HG02885 (cell line): ENCODE results near the gene CCR4.
"Not testable (repeated sequence)": the region's sequence is repeated elsewhere in the genome, so short reads cannot be mapped to it uniquely, and the experiment has no call there.

Source experiments
- ATAC-seq: cut with Tn5 transposase; IDR thresholded peaks from one replicate; pipeline ENCODE4 v1.9.1; 2021; ENCODE audit warnings: mild to moderate bottlenecking; ENCODE audit not compliant: unreplicated experiment, poor library complexity

CCR4 gene

DNA sequence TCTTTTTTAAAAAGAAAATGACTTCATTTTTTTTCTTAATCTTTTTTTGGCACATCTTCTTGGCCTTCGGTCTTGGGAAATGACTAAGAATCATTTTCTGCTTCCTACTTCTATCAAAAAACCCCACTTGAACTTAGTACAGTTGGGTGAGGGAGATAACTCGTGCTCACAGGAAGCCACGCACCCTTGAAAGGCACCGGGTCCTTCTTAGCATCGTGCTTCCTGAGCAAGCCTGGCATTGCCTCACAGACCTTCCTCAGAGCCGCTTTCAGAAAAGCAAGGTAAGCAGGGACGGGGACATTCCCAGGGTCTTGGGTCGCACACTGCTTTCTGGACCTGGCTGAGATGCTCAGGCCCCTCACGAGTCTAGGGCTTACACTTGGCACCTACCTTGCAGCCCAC is at the start of gene CCR4:
CCR4 (plus strand) TSS at position 235 of the 402 bp plus-strand sequence. CDS start 1,779 bp downstream, outside the sequence.
- ATAC-seq = no peak

DNA sequence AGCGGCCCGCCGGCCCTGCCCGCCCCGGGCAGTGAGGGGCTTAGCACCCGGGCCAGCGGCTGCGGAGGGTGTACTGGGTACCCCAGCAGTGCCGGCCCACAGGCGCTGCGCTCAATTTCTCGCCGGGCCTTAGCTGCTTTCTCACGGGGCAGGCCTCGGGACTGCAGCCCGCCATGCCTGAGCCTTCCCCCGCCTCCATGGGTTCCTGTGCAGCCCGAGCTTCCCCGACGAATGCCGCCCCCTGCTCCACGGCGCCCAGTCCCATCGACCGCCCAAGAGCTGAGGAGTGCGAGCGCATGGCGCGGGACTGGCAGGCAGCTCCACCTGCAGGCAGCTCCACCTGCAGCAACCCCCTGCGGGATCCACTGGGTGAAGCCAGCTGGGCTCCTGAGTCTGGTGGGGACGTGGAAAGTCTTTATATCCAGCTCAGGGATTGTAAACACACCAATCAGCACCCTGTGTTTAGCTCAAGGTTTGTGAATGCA is 48.5 kb upstream of the CCR4 start:
- peak; percentile 57 for ATAC-seq

DNA sequence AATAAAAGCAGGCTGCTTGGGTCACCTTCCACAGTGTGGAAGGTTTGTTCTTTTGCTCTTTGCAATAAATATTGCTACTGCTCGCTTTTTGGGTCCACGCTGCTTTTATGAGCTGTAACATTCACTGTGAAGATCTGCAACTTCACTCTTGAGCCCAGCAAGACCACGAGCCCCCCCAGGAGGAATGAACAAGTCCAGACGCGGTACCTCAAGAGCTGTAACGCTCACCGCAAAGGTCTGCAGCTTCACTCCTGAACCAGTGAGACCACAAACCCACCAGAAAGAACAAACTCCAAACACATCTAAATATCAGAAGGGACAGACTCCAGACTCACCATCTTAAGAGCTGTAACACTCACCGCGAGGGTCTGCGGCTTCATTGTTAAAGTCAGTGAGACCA is 47.5 kb upstream of the CCR4 start:
- no peak for ATAC-seq

DNA sequence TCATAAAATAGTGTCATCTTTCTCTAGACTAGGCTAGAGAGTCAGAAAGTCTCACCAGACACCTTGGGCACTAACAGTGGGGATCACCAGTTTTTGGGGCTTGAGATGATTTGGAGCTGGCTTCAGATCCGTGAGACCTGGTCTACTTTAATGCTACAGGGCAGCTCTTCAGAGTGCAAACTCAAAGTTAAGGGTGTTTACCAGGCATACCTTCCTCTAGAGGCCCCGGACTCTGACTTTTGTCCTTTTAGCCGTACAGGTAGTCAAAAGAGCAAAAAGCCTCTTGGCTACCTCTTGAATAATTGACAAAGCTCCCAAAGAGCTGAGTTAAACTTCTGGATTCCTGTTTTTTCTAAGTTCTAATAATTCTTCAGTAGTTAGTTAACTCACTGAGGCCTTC is 41.4 kb upstream of the CCR4 start:
- ATAC-seq = no peak

DNA sequence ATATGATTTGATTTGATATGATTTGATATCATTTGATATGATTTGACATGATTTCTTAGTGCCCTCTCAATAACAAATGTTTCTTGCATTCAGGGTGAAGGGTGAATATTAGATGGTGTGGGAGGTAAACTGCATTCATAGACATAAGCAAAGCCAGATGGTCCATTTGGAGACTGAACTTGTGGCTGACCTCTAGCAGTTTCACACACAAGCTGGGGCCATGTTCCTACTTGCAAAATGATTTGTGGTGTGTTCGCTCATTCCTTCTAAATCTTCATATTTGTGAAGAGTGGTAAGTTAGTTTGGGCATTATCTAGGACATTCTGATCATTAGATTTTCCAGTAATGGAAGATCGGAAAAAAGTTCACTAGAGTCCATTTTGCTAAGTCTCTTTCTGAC is 40.5 kb upstream of the CCR4 start:
- no peak for ATAC-seq

DNA sequence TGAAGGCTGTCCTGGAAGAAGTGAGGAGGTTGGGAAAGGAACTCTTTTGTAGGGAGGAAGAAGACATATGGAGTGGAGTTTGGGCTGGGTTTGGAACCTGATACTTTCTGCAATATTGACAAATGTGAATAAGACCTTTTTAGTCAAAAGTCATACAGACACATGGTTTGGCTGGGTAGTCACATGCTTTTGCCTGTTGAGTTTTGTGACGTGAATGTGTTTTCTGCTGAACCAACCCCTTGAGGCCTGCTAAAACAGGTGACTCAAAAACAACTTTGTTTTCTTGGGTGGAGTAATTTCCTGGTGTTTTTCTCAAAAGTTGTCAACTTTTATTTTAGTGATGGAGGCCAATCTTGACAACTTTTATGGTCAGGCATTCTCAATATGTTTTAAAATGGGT is 39.4 kb upstream of the CCR4 start:
- ATAC-seq = no peak

DNA sequence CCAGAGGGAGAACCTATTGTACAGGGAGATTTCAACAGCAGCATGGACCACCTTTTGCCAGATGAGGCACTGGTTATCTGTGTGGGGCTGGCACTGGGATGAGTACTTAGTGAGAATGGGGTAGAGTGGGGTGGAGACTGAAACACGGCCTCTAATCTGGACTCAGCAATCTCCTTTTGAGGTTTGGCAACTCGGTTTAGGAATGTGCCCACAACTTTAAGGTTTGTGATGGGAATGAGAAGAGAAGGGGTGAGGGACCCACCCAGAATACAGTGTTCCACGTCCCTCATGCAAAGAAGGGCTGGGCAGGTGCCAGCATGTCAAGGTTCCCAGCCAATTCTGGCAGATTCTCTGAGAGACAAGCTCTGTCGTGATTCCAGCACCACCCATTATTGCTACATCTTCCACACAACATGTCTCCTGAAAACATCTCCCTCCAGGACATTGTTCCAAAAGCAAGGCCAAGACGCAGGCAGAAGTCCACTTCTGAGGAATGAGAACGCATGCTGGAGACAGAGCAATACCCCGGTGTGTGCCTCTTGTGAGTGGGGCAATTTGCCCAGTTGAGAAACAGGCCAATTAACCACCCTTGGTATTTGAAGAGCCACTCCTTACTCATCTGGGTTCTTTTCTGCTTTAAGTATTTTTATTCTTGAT is 37.5 kb upstream of the CCR4 start:
- no peak for ATAC-seq

DNA sequence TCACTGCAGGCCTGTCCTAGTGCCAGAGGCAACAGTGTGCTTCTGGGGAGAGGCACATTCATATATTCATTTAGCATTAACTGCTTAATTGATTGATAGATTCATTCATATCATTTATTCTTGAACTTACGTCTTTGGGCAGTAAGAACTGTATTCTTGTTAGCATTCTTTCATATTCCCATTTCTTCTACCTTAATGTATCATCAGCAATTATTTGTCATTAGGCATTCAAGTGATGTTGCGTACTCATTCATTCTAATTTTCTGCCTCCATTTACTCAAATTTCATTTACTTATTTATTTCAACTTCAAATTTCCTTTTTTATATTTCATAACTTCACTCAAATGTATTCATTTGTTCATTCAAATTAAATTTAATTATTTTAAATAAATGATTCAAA is 31.5 kb upstream of the CCR4 start:
- ATAC-seq = no peak

DNA sequence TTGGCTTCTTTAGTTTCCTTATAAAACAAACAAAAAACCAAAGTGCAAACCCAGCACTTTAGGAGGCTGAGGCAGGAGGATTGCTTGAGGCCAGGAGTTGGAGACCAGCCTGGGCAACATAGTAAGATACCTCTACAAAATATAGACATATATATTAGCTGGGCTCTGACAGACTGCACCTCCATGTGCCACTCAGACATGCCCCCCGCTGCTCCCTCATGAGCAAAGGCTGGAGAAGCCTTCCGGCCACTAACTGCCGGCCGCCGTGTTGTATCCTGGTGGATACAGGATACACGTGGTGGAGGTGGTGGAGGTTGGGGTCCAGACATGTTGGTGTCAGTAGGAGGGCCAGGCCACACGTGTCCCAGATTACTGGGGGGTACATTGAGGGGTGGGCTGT is 29.4 kb upstream of the CCR4 start:
- no peak for ATAC-seq

DNA sequence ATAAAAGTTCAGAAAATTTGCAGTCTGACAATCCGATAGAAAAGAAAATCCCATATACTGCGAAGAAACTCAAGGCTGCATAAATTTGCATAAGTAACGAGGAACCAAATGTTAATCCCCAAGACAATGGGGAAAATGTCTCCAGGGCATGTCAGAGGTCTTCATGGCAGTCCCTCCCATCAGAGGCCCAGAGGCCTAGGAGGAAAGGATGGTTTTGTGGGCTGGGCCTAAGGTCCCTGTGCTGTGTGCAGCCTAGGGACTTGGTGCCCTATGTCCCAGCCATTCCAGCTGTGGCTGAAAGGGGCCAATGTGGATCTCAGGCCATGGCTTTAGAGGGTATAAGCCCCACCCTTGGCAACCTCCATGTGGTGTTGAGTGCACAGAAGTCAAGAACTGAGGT is 21.3 kb upstream of the CCR4 start:
- no peak for ATAC-seq

DNA sequence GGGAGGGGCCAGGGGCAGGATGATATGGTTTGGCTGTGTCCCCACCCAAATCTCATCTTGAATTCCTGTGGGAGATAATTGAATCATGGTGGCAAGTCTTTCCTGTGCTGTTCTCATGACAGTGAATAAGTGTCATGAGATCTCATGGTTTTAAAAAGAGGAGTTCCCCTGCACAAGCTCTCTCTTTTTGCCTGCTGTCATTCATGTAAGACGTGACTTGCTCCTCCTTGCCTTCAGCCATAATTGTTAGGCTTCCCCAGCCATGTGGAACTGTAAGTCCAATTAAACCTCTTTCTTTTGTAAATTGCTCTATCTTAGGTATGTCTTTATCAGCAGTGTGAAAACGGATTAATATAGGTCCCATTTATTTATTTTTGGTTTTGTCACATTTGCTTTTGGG is 20.2 kb upstream of the CCR4 start:
- not testable (repeated sequence) for ATAC-seq

DNA sequence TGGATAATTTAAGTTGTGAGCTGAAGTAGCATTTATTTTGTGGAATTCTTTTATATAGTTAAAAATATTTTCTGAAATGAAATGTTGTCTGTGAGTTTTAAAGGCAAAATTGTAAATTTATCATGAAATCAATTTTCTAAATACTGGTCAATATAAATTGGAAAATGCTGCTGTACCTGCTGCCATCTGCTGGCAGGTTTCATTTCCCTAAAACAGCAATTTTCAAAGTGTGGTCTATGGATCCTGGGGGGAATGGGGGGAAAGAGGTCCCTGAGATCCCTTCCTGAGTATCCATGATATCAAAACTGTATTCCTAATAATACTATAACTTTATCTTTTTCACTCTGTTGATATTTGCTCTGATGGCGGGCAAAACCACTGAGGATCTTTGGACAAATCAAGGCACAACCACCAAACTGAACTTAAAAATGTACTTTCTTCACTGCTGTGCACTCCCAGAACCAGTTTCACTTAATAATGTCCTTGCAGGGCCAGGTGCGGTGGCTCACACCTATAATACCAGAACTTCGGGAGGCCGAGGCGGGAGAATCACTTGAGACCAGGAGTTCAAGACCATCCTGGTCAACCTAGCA is 17.2 kb upstream of the CCR4 start:
- no peak for ATAC-seq

DNA sequence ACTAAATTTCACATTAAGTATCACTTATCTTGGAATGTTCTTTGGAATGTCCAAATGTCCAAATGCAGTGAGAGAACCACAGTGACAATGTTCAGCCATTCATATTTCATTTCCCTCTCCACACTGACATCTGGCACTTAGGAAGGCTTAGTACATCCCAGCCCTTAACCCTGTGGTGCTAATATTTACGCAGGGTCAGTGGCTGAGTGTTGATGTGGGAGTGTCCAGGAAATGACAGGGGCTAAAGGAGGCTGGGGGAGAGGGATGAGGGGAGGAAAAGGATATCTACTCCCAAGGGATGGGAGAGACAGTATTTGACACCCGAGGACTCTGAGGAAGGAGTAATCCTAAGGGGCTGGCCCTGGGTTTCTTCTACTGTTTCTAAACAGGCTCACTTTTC is 14.1 kb upstream of the CCR4 start:
- no peak for ATAC-seq

DNA sequence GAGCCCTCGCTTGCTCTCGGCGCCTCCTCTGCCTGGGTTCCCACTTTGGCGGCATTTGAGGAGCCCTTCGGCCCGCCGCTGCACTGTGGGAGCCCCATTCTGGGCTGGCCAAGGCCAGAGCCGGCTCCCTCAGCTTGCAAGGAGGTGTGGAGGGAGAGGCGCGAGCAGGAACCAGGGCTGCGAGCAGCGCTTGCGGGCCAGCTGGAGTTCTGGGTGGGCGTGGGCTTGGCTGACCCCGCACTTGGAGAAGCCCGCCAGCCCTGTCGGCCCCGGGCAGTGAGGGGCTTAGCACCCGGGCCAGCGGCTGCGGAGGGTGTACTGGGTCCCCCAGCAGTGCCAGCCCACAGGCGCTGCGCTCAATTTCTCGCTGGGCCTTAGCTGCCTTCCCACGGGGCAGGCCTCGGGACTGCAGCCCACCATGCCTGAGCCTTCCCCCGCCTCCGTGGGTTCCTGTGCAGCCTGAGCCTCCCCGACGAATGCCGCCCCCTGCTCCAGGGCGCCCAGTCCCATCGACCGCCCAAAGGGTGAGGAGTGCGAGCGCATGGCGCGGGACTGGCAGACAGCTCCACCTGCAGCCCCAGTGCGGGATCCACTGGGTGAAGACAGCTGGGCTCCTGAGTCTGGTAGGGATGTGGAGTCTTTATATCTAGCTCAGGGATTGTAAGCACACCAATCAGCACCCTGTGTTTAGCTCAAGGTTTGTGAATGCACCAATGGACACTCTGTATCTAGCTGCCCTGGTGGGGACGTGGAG is 11.7 kb upstream of the CCR4 start:
- ATAC-seq = not testable (repeated sequence)

DNA sequence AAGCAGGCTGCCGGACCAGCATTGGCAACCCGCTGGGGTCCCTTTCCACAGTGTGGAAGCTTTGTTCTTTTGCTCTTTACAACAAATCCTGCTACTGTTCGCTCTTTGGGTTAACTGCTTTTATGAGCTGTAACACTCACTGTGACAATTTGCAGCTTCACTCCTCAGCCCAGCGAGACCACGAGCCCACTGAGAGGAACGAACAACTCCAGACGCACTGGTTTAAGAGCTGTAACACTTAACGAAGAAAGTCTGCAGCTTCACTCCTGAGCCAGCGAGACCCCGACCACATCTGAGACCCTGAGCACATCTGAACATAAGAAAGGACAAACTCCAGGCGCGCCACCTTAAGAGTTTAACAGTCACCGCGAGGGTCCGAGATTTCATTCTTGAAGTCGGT is 10.7 kb upstream of the CCR4 start:
- no peak for ATAC-seq

DNA sequence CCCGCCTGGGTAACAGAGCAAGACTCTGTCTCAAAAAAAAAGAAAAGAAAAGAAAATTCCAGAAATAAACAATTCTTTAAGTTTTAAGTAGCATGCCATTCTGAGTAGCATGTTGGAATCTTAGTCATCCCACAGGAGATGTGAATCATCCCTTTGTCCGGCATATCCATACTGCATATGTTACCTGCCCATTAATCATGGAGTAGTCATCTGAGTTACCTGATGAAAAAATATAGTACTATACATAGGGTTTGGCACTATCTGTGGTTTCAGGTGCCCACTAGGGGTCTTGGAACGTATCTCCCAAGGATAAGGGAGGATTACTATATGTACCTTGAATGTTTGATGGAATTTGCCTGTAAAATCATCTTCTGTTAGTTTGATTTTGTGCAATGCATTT is 6.3 kb upstream of the CCR4 start:
- ATAC-seq = no peak

DNA sequence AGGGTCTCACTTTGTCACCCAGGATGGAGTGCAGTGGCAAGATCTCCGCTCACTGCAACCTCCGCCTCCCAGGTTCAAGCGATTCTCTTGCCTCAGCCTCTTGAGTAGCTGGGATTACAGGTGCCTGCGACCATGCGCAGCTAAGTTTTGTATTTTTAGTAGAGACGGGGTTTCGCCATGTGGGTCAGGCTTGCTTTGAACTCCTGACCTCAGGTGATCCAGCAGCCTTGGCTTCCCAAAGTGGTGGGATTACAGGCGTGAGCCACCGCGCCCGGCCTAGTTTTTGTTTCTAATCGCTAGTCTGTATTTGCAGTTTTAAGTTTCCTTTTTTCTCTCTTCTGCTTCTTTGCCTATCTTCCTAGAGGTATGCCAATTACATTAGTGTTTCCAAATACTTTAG is 5.8 kb upstream of the CCR4 start:
- ATAC-seq = not testable (repeated sequence)

DNA sequence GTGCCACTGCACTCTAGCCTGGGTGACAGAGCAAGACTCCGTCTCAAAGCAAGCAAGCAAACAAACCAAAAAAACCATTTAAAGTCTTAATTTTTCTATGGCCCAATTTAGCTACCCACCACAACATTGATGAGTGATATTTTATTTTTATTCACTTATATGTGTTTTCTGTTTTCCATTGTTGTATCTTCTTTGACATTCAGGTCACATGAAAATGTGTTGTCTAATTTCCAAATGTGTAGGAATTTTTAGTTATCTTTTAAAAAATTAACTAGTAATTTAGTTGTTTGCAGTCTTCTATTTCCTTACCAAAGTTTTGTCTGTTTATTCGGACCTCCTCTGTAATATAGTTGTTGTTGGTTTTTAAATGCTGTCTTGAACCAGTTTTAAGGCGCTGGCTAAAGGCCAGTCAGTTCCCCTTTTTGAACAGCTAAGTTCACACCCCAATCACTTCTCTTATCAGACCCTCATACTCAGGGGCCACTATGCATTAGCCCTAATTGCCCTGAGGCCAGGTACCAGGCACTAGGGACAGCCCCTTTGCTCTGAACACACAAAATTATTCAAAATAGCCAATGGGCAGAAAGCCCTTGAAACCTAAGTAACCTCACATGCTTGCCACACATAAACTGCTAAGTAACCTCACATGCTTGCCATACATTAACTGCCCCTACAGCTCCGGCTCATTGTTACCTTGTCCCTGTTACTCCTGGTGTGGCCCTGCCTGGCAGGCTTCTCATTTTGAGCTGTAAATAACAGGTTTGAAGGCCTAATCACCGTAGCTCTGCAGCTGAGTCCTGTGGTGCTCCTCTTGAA is 4.3 kb upstream of the CCR4 start:
- ATAC-seq = peak; percentile 29

DNA sequence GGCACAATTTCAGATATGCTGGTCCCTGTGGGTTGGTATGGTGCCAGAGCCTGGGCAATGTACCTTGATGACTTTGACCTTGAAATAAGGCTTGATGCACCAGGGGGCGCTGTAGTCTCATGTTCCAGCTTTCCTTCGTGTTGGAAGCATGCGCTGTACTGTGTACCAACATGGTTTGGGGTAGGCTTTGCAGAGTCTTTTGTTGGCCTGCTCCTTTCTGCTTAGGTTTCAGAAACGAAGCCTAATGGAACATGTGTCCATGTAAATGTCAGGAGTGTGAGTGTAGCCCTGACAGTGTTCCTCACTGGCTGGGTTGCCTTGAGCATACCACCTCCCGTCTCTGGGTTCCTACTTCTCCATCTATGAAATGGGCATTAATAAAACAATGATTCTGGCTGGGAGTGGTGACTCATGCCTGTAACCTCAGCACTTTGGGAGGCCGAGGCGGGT is 3.6 kb upstream of the CCR4 start:
- ATAC-seq = peak; percentile 91

DNA sequence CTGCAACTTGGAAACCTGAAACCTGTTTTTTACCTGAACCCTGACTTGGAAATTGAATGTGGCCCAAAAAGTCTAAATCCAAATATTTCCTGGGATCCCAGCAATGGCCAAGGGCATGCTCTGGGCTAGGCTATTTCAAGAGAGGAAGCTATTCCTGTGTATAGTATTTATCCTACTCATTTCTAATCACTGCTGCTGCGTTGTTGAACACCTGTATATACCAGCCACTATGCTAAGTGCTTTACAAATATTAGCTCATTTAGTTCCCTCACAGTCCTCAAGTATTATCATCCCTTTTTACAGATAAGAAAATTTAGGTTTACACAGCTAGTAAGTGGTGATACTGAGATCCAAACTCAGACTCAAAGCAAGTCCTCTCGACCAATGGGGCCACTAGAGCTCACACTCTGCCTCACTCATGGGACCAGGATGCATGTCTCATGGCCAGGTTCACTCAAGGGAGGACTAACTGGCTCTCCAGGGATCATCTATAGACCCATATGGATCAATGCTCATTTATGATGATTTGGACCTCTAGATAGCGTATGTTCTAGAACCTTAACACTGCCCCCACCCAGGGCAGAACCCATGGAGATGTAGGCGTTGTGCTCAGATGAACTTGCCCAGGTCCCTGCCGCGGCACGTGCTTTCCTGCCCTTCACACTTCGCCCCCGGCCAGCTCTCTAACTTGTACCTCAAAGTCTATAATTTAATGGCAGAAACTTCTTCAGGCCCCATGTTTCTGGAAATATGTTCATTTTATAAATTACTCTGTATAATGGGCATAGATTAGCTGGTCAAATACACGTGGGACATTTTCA is 2.6 kb upstream of the CCR4 start:
- ATAC-seq = no peak
